Measurements from ENCODE around the gene GRID1.

GRID1 gene

DNA sequence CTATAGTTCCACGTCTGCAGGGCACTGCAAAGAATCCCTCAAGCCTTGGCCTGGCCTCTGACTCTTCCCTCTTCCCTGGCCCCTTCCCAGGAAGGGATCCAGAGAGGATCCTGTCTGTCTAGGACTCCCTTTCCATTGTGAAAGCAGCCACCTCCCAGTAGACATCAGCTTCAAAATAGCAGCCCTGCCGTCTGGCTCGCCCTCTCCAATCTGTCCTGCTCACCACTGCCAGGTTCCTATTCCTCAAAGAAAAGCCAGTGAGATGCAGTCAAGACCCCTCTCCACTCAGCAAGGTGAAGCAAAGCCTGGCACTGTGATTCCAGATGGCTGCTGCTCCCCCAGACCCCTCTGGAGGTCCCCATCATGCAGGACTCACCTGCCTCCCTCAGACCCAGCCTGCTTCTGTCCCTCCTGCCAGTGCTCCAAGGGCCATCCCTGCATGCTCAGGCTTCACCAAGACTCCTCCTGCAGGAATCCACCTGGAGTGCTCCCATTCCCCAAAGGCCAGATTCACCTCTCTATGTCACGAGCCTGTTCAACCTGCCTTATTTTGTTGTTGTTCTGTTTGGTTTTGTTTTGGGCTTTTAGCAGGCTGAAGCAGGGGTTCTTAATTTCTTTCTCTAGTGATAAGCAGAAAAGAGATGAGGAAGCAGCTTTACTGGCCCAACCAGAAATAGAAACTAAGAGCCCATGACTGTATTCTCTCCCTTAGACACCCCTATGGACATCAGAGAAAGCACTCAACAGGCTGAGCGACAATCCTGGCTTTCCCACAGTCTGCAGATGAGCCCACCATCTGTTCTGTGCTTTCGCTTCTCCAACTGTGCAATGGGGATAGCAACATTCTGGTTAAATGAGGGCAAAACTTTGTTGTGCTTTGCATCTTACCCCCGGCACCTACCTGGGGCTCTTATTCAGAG, 305.1 kb downstream of the GRID1 start:
- no peak for DNase-seq (ENCODE audit: low read depth)

DNA sequence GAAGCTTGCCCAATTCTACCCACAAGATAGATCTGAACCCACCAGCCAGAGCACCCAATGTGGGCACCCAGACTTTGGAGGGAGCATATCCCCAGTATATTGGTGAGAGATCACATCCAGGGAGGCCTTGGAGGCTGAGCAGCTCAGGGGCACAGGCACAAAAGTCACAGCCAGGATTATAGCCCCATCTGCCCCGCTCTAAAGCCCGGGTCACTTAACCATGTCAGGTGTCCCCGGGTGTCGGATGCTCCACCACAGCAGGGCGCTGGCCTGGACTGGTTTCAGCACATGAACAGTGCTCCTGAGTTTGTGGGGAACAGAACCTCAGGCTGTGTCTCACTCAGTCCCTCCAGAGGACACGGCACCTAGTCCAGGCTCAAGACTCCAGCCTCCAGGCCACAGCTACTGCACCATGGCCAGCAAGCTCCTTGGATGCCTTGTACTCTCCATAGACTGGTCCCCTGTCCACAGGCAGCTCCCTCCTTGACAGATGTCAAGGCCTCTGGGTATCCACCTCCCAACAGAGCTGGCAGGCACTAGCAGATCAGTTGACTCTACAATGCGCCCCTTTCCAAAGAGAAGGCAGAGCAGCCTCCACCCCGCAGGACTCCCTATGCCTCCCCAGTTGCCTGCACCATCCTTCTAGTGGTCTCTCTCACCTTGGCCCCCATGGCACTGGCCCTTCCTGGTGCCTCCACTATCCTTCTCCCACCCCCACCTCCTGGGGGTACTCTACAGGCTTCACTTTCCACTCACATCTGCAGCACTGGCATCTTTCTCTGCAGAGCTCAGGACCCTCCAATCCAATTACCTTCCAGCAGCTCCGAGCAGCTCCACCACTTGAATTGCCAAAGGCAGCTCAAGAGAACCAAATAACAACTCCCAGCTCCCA, 306.0 kb downstream of the GRID1 start:
- no peak for DNase-seq (ENCODE audit: low read depth)

DNA sequence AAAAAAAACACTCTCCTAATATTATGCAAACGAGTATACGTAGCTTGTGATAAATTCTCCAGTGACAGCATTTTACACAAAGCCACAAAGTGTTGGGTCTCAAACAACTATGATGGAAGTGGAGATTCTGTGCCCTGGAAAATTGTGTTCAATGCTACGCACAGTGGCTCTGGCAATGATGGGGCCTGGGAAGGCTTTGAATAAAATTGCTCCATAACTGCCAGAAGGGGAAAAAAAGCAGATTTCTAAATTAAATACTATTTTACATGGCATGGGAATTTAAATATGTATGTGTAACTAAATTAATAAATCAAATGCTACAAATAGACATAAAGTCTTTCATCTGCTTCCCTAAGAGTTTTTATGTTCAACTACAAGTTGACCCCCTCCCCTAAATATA, 306.7 kb downstream of the GRID1 start:
- DNase-seq (ENCODE audit: low read depth): no peak

DNA sequence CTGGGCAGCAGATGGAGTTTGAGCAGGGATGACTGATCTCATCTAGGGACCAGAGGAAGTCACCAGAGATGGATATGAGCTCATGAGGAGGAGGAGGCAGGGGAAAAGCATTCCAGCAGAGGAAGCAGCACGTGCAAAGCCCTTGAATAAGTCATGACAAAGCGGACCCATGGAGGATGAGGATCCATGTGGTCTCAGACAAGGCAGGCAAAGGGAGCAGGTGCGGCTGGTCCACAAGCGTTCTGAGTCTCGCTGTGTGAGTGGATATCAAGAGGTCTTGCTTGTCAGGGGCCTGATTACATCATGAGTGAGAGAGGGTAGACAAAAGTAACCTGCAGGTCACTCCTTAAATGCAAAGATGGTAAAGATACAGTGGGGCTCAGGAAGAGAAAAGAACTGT, 307.6 kb downstream of the GRID1 start:
- no peak for DNase-seq (ENCODE audit: low read depth)

DNA sequence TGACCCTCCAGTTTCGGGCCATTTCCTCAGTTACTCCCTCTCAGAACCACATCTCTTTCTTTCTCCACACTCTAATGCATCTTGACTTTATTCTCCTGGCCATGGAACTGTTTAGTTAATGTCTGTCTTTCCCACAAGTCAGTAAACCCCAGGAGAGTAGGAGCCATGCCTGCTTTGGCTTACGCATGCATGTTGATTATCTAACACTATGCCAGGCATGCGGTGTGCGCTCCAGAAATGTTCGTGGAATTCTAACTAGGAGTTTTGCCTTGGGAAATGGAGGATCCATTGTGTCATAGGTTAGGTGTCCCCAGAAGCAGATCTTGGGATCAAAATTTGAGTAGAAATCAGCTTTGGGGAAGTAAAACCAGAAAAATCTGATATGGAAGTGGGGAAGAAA, 308.9 kb downstream of the GRID1 start:
- DNase-seq (ENCODE audit: low read depth): no peak

DNA sequence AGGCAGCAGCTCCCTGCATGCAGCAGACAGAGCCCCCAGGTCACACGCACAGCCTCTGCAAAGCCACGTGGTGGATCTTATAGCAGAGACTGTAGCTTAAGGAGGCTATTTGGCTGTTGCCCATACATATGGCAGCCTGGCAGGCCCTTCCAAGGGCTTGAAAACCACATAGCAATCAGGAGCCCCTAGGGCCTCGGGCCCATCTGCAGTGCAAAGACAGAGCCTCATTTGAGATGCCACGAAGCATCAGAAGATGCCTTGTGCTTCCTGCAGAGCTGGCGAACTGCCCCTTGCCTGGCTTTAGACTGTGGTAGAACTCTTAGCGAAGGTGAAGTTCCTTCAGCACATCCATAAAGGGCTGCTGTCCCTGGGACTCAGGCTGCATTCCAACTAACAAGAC, 309.9 kb downstream of the GRID1 start:
- no peak for DNase-seq (ENCODE audit: low read depth)

DNA sequence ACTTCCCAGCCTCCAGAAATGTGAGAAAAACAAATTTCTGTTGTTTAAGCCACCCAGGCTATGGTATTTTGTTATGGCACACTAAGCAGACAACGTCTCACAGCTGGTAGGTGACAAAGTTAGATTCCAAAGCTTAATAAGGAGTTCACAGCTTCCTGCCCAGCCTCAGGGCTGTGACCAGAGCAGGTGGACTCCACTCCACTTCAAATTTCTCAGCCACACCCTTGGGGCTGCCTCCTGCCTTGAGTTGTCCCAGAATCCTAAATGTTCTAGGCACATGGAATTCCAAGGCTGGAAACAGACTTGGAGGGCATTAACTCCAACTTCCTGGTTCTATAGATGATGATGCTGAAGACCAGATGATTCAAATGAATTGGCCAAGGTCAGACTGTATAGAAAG, 310.7 kb downstream of the GRID1 start:
- DNase-seq (ENCODE audit: low read depth): no peak

DNA sequence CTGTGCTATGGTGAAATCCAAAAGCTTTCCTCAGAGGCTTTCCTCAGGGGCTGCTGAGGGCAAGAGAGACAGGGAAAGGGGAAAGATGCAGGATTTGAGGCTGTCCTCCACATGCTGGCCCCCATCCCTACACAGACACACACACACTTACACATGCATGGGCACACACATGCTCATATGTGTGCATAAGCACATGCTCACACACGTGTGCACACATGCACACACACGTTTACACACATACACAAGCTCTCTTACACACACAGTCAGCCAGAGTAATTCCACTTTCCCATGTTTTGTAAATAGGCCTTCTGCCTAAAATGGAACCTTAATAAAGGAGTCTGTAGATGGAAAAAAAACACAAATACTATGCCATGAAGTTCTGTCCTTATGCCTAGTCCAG, 312.9 kb downstream of the GRID1 start:
- DNase-seq (ENCODE audit: low read depth): no peak

DNA sequence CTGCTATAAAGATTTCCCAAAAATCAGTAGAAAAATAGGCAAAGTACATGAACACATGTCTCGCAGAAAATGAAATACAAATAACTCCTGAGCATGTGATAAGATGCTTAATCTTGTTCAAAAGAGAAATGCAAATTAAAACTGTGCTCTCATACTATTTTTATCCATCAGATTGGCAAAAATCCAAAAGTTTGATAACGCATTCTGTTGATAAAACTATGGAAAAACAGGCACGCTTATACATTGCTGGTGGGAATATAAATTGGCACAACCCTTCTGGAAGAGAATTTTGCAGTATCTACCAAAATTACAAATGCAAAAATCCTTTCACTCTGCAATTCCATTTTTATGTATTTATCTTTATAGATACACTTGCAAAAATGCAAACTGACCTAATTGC, 315.0 kb downstream of the GRID1 start:
- no peak for DNase-seq (ENCODE audit: low read depth)

DNA sequence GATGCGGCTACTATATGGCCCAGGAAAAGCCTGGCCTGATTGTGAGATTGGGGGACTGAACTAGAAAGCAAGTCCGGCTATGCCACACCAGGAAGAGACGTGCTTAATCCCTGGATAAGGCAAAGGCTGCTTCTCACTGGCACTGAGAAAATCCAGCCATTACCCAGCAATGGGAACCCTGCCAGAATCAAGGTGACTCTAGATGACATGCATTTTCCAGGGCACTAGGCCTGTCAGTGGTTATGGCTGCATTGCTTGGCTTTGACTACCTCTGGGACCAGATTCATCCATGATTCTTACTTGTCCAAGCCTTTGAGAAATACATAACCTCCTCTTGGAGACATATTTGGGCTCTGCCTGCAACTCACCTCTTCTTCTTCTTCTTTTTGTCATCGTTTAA, 317.2 kb downstream of the GRID1 start:
- no peak for DNase-seq (ENCODE audit: low read depth)

DNA sequence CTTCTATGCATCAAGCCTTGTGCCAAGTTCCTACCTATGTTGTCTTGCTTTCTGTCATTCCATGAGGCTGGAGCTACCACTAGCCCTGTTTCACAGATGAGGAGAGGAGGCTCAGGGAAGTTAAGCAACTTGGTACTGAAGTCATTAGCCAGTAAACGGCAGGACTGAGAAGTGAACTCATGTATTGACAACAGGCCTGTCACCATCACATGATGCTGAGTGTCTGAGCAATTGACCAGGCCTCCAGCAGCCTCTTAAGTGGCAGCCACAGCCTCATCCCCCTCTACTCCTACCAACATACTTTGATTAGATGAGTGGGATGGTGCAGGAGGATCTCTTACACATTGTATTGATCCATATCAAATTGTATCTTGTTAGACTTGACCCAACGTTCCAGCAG, 317.6 kb downstream of the GRID1 start:
- DNase-seq (ENCODE audit: low read depth): no peak

DNA sequence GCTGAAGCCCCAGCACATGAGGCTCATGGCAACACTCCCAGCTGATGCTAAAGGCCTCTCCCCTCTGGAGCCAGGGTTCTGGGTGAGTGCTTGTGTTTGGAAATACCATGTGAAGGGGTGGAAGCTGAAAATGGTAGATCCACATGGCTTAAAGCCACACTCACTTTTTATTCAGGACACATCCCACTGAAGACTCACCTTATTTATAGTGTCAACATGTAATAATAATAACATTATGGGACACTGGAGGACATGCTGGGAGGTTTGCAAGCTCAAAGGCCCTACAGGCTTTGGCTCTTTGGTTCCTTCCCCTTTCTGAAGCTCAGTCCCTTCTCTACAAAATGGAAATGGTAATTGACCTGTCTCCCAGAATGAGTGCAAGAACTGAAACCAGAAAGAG, 318.0 kb downstream of the GRID1 start:
- DNase-seq (ENCODE audit: low read depth): no peak

DNA sequence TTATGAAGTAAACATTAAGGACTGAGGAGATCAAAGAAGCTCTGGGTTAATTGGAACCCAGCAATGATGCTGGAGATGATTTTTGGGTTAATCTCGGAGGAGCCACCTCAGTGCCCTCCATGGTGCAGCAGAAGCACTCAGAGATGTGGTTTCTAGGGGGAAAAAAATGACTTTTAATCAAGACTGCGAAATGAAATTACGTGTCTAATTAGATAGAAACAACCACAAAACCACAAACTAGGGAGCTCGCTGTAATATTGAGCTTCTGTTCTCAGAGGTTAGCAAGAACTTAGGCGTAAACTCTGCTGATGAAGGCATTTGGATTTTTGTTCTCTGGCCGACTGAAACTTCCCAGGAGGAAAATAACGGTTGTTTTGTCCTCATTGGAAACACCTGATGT, 319.0 kb downstream of the GRID1 start:
- no peak for DNase-seq (ENCODE audit: low read depth)

DNA sequence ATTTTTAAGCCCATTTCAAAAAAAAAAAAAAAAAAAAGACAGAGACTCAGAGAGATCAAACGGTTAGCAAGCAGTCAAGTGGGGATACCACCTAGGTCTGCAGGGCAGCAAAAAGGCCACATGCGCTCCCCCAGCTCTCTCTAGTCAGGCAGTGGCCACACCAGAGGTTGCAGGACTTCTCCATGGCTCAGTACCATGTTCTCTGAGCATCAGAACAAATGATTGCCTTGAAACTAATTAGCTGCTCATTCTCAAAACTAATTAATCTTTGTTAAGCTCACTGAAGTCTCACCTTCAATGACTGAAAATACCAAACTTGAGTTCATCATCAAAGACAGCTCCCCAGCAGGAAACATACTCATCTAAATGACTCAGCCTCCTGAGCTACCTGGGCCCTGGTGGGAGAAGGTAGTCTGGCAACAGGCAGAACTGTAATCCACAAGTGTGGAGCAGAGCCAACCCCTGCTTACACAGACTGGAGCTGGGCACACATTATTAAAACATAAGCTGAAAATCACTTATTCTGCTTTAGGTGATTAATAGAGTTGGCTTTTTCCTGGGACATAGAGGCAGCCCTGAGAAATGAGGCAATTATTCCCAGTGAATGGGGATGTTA, 319.6 kb downstream of the GRID1 start:
- no peak for DNase-seq (ENCODE audit: low read depth)

DNA sequence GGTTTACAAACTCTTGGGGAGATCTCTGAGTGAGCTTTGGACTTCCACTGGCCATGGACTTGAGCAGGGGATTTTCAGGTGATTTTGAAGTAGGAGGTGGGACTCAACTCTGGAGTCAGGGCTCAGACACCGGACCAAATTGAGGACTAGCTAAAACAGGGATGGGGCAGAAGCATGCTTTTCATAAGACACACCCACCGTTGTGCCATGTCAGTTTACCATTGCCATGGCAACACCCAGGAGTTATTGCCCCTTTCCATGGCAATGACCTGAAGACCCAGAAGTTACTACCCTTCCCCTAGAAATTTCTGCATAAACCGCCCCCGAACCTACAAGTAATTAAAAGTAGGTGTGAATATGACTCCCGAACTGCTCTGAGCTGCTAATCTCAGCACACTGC, 320.7 kb downstream of the GRID1 start:
- no peak for DNase-seq (ENCODE audit: low read depth)

DNA sequence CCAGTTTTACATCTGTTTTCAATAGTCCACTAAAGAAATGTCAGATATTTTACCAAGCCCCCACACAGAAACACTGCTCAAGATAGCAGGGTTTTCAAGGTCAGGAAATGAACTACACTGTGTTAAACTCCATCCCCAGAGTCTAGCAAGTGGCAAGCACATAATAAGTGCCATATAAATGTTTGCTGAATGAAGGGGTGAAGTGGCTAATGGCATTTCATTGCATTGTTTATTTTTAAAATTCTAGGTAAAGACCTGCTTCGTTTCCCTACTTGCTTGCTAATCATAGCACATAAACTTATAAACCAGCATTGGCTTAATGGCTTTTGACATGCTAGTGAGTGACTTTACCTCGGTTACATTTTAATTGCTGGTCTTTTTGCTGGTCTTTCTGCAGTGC, 322.6 kb downstream of the GRID1 start:
- no peak for DNase-seq (ENCODE audit: low read depth)

DNA sequence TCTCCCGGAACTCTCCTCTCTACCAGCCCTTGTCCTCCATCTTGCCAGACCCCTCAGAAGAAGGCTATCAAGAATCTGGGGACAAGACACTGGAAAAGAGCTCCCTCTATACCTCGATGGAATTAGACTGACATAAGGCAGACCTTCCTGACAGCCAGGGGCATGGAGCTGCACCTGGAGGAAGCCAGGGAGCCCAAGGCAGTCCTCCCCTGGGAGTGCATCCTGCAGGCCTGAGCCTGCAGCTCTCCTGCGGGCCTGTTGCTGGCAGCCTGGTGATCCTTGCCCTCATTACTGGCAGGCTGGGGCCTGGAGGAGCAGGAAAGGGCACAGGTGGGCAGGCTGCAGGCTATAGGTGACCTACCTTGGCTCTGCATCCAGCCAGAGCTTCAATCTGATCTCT, 323.4 kb downstream of the GRID1 start:
- DNase-seq (ENCODE audit: low read depth): no peak

DNA sequence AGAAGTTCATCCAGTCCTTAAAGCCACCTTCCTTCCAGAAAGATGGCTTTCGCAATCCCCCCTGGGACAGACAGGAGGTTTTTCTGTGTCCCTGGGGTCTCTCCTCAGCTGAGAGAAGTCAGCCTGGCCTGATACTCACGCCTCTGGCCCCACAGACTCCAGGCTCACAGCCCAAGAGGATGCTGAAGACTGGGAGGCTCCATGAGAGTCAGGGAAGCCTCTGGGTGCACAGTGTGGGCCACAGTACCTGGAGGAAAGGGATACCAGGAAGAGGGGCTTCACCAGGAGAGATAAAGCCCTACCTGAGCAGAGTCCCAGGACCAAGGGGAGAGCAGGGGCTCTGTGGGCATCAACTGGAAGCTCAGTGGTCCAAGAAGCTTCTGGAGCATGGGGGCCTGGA, 324.4 kb downstream of the GRID1 start:
- no peak for DNase-seq (ENCODE audit: low read depth)

DNA sequence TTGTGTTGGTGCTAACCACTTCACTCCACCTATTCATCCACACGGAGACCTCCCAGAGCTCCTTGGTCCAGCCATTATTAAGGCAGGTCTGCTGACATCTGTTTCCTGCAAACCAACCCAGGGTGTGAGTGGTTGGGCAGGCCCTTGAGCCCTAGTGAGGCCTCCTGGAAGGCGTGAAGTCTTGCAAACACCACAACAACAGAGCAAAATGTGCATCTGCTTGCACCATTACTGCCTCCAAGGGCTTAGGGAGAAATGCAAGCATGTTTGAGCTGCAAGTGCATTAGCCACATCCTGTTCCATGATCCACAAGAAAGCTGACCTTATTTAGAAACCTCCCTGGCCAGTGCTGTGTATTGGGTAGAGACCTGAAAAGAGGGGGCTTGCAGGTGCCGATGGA, 325.5 kb downstream of the GRID1 start:
- no peak for DNase-seq (ENCODE audit: low read depth)

DNA sequence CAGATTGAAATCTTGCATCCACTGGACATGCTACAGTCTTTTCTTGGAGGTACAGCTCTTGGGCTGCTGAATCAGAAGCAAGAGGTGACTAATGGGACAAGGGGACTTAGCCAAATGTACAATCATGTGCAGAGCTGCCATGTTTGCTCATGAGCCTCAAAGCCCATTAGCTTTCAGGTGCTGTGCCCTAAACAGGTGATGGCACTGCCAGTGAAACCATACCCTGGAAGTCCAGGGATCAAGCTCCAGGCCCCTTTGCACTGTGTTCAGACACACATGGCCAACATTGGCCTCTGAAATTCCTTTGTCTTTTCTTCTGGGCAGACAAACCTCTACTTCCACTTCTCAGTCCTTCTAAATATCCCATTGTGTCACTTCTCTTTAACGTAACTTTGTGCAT, 328.2 kb downstream of the GRID1 start:
- no peak for DNase-seq (ENCODE audit: low read depth)

DNA sequence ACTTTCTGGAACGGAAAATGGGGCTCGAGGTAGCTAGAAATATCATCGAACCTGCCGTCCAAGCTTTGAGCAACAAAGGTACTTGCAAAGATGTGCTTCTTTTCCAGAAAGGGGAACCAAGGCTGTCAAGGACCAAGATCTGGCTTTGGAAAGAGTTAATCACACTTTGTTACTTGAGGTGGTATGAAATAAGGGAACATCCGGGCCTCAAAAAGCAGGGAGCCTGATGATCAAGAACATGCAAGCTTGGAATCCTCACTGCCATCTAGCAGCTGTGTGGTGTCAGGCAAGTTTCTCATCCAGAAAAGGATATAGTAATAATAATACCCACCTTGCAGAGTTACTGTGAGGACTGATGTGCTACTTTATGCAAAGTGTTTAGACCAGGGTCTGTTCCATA, 329.5 kb downstream of the GRID1 start:
- no peak for DNase-seq (ENCODE audit: low read depth)

DNA sequence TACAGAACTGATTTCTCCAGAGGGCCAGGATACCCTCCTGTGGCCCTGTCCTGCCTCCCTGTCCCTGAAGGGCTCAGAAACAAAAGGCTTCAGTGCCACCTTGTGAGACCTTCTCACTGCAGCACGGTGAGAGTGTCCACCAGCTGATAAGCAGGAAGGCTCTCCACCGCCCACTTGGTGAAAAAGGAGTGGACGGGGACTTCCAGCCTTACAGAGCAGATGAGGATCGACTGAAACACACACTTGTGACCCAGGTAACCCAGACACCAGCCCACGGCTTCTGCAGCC, 330.1 kb downstream of the GRID1 start:
- DNase-seq (ENCODE audit: low read depth): no peak

All from HS-5 (cell line).